GM21515 (cell line): ENCODE measurements around the gene PHLPP1.

Experiments
- ATAC-seq: cut with Tn5 transposase; IDR thresholded peaks from one replicate; pipeline ENCODE4 v1.9.1; 2021; ENCODE audit not compliant: unreplicated experiment

PHLPP1 gene

DNA sequence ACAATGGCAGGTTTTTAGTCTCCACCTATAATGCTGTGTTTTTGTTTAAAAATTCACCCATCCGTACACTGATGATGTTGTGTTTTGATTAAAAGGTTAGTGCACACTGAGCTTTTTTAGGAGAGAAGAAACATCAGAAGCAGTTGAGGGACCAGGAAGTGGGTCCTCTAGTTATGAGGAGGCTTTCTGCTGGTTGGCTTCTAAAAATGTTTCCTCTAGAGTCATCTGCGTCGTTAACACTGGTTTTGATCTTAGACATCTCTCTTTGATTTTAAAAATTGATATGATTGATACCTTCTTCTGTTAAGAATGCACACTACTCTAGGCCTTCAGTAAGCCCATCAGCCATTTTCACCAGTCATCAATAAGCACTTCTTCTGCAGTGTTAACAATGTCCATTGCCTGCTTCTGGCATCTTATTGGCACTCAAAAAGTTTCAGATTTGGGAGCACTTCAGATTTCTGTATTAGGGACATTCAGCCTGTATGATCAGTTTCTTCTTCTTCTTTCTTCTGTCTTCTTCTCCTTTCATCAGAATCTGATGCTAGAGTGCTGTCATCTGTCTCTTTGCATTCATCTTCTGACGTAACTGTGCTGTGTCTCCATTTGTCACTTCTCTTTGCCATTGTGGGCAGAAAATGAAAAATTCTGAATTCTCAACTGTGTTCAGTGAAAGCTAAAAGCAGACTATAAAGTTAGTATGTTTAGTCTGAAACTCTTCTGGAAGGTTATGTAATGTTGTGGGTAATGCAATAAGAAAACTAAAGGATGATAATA lies 56.3 kb downstream of the PHLPP1 start:
- ATAC-seq: no peak

DNA sequence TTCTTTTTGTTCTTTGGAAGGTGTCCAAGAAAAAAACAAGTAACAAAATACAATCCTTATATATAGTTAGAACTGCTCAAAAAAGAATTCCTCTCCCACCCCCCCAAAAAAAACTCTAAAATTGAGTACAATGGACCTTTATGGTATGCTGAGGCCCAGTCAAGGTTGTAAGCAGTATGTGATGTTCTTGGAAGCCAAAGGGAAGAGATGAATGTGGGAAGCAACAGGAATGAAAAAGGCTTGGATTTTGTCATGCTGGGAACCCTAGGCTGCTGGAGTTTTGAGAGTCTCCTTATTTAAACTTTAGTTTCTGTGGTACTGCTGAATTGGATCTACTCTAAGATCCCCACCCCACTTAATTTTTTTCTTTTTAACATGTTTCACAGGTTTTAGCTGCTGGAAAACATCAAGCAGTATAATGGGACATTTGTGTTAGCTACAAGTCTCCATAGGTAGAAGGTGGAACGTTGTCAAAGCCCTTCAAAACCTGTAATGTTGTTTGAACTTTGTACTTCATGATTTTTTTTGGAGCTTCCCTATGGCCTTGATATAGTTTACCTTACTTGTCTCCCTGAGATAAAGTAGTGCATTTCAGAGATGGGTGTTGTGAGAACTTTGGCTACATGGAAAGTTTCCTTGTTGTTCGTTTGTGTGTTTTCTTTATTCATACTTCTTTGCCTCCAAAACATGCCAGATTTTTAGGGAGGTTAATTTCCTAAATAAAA lies 57.7 kb downstream of the PHLPP1 start:
- ATAC-seq: no peak

DNA sequence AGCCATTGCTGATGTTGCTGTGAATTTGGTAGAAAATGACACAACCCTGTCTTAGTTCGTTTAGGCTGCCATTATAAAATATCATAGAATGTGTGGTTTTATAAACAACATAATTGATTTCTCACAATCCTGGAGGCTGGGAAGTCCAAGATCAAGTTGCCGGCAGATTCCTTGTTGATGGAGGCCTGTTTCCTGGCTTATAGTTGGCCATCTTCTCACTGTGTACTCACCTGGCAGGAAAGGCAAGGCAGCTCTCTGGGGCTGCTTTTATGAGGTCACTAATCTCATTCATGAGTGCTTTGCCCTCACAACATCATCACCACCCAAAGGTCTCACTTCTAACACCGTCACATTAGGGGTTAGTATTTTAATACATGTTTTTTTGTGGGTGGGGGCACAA lies 58.4 kb downstream of the PHLPP1 start:
- ATAC-seq: no peak

DNA sequence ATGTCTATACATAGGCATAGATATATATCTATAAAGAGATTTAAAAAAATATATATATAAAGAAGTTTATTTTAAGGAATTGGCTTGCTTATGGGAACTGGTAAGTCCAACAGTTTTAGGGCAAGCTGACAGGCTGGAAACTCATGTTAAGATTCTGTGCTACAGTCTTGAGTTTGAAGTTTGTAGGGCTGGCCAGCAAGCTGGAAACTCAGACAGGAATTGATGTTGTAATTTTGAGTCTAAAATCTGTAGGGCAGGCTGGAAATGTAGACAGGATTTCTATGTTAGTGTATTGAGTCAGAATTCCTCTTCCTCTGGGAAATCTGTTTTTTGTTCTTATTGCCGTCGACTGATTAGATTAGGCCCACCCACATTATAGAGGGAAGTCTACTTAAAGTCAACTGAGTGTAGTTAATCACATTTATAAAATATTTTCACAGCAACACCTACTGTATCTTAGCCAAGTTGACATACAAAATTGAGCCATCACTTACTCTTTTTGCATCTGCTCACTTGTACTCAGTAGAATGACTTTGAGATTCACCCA lies 60.8 kb downstream of the PHLPP1 start:
- ATAC-seq: no peak

DNA sequence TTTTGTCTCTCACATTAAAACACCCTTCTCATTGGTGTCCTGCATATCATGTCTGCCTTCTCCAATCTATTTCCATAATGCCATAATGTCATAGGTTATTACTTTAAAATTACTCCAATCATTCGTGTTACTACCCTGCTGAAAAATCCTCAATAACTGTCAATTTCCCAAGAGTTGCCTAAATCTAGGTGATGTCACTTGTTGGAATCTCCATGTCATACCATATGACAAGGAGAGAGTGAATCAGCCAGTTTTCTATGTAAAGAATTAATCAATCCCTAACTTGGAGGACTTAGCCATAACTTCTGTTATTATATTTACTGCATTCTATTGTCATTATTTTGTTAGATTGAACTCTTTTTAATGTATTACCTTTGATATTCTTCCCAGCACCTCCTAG lies 62.5 kb downstream of the PHLPP1 start:
- ATAC-seq: no peak

DNA sequence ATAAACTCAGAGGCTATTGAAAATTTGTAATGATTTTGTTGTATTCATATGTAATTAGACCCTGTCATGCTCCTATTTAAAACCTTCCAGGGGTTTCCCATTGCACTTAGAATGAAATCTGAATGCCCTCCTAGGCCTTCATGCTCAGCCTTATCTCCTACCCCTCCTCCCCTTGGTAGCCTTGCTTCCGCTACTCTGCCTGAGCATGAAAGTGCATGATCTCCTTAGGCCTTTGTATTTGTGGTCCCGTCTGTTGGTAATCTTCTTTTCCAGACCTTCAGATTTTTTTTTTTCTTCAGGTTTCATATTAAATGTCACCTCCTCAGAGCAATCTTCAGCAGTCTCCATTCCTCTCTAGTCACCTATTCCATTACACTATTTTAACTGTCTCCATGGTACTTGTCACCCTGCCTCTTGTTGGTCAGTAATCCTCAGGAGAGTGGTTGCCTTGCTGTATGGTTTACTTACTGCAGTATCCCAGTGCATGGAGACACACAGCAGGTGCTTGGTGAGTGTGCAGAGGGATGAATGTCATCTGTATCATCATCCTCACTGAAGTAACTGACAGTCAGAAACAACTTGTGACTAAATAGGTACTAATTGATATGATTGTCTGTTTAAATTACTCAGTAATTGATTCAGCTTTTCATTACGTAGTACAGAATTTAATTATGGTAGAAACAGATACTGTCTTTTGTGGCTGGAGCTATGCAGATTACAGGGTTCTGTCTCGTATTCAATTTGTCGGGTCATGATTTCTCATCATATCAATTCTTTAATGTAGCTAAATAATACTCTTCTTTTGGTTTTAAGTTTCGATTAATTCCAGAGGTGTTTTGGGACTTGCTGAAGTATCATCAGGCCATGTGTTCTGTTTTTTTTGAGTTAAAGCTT lies 63.9 kb downstream of the PHLPP1 start:
- no peak for ATAC-seq

DNA sequence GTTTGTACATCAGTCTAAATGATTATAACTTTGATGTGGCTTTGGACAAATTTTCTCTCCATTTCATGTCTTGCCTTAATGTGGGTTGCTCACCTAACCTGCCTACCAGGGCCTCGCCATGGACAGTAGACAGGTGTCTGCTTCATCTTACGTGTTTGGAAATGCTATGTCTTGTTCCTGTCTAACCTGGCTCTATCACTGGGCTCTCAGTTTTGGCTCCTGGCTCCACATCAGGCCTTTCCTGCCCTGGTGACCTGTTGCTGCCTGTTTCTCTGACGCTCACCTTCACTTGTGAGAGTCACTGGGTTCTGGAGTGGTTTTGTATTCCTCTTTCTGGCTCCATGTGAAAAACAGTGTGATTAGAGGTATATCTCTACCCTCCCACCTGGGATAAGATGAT lies 65.9 kb downstream of the PHLPP1 start:
- no peak for ATAC-seq

DNA sequence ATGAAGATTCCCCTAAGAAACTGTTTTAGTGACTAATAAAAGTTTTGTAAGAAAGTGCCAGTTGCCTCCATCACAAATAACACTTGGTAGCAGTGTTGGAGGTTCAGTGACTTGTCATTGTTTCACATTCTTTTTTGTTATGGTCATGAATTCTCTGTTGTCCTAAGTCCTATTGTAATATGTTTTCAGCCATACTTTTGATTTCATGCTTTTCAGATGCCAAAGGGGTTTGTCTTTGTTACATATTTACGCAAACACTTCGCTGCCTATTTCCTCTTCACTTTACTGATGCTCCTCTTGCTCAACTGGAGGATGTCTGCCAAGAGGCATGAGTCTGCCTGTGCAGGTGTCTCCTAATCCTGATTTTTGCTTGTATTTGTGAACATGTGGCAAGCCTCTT lies 66.6 kb downstream of the PHLPP1 start:
- ATAC-seq: no peak

DNA sequence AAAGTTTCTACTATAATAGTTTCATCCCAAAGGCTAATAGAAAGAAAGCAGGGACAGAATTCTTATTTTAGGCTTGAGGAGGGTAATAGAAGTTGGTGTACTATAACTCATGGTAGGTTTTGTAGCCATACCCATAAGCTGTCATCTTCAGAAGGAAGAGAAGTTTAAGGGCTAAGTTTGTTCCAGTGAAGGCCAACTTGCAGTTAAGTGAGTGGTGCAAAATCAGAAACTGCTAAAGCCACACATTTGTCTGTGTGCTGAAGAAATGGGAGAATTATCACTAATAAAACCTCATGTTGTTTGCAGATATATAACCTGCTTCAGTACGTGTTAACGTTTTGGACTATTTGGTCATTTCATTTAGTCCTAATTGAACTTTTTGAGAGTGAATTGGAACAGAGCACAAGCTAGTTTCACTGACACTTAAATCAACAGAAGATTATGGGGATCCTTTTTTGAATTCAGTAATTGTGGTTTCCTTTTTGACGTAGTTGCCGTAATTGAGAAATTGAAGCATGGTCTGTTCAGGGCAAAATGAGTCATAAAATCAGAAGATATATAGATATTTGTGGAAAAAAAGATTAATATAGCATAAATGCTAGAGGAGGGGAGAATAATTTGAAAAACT lies 69.1 kb downstream of the PHLPP1 start:
- ATAC-seq: no peak

DNA sequence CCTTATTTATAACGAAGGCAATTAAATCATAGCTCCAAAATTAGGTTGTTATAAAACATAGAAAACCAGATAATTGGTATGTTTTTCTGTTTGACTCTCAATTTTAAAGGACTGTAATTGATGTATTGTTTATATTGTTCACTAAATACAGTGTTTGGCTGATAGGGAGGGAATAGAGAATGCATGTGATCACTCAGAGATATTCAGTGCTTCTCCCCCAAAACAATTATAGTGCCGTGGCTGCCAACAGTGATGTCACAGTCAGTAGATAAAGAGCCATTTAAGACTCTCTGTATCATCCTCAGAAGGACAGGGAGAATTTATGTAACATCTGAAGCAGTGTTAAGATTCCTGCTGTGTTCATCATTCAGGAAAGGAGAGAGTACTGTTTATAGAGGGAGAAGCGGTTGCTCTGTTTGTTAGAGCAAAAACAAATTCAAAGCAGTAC lies 69.6 kb downstream of the PHLPP1 start:
- ATAC-seq: no peak

DNA sequence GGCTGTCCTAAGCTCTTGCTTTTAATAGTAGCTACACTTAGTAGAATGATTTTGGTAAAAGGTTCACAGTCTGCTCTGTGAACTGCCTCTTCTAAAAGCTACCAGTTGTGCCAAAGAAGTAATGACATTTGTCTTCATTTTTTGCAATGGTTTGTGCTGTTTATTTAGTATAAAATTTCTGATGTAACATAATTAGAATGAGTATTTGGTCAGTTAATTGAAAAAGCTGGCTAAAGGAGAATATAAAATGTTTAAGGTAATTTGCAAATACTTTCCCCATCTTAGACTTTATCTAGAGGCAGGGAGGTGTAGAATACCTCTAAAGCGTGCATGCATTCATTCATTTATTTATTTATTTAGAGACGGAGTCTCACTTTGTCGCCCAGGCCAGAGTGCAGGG lies 71.3 kb downstream of the PHLPP1 start:
- ATAC-seq: no peak

DNA sequence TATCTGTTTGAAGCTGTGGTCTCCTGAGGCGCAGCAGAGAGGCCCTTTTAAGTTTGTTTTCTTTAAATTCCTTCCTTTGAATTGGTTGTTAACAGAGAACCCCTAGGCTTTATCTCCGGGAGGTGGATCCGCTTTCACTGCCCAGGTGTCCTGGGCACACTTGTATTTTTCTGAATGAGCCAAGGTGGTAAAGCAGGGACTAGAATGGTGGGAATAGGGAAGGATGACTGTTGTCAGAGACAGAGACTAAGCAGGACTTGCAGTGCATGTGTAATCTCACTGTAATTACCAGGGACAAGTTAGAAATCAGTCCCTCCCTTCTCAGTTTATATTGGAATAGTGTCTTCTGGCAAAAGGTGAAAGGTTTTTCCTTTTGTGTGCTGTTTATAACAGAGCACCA lies 72.8 kb downstream of the PHLPP1 start:
- no peak for ATAC-seq

DNA sequence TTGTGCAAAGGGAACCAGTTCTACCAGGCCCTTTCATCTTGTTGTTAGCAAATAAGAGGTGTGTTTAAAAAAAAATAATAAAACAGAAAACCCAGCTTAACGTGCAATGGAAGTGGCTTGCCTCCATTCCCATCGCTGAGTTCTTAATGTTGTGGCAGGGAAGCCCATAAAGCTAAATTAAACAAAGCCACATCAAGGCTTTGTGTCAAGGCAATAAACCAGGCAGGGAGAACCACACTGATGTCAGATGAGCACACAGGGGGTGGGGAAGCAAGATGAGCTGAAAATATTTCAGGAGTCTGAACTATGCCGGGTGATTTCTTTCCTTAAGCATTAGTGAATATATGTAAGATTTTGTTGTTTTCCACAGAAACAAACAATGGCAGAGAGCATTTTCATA lies 73.5 kb downstream of the PHLPP1 start:
- no peak for ATAC-seq

DNA sequence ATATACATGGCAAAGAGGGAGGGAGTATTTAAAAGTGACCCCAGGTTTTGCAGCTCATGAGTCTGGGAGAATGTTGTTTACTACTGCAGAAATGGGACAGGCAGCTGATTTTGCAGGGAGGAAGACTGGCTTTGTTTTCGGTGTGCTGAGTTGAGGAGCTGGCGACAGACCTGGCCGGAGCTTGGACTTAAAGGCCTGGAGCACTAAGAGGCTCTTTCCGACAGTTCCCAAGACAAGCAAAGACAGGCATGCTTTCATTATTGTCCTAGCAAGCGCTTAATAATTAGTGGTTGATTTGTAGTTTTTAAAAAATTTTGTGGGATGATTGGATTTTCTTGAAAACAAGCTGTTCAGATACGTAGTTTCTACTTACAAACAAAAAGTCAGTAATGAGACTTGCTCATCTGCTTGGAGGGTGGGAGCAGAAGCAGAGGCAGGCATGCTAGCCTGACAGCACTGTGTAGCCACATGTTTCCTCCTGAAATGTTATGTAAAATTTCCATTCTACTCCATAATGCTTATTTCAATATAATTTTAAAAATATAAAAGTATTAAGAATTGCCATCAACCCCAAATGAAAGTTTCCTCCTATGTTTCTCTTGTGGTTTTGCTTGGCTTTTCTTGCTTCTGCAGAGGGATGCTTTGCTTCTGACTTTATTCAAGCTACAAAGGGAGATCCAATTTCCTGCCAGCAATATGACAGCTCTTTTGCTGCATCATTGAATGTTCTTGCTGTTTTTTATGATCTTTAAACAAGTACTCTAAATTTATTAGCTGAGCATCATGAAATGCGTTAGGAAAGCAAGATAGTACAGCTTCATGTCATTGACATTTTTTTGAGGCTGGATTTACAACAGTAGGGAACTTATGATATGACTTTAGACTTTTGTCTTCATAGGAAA lies 75.8 kb downstream of the PHLPP1 start:
- no peak for ATAC-seq

DNA sequence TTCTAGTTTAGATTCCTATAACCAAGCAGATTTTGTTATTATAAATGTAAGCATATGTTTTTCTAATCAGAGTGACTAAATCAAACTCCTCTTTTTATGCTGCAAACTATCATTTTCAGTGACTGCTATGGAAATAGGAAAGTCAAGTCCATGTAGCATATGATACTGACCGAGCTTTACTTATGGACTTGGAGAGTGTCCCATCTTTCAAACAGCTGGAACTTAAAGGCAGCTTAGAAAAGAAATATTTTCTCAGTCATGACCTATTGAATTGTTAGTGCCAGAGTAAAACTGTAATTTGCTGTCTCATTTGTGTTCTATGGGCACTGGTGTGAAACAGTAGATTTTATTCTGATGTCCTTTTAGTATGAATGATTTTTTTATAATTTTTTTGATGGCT lies 76.7 kb downstream of the PHLPP1 start:
- ATAC-seq: no peak

DNA sequence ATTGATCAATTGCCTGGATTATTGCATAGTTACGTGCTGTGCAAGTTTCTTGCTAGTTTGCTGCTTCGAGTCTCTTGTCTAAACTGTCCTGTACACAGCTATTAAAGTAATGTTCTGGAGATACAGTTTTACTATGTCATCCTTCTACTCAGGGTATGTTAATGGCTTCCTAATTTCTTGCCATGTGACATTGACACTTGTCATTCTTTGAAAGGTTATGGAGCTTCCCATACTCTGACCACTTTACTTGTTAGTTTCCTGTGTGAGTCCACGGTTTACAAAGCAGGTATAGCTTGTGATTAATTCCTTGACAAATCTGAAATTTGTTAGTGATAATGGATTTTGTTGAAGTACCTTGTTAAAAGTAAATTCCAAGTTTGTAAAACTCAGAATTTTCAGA lies 80.5 kb downstream of the PHLPP1 start:
- ATAC-seq: no peak

DNA sequence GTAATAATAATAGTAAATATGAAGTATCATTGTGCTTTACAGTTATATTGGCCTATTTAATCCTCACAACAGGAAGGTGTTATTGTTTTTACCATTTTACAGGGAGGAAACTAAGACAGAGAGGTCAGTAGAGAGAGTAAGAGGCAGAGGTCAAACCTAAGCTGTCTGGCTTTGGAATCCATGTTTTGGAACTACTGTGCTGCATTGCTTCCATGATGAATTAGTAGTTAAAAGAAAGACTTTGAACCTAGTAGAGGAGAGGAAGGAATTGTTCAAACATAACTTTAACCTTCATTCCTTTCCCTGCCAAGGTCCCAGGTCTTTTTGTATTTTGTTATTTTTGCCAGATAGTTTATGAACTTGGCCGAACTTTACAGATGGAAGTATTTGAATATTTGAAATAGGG lies 80.9 kb downstream of the PHLPP1 start:
- no peak for ATAC-seq

DNA sequence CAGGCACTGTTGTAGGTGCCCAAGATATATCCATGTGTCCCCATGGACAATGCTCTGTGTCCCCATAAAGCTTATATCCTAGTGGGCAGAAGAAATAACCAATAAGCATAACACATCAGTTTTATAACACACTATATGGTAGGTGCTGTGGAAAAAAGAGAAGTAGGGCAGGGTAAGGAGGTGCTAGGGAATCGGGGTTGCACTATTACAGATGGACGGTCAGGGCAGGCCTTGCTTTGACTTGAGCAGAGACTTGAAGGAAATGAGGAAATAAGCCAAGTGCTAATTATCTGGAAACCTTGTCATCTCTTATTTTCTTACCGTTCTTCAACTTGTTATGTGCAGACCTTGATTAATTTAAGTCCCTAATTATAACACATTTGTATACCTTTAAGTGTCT lies 82.0 kb downstream of the PHLPP1 start:
- no peak for ATAC-seq

DNA sequence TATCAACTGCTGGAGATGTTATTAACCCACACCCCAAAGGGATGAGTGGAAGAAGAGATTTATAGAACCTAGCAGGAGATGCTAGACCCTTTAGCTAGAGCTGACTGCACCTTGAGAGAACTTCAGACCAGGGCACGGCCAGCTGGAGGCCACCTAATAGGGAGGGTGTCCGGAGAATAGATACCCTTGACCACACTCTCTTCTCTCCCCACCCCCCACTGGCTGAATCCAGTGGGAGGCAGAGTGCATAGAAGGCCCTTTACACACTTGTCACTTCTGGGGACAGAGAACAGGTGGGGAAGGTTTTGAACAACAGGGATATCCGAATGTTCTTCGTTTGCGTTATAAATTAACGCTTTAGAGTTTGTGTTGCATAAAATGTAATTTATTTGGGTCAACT lies 84.6 kb downstream of the PHLPP1 start:
- ATAC-seq: no peak

DNA sequence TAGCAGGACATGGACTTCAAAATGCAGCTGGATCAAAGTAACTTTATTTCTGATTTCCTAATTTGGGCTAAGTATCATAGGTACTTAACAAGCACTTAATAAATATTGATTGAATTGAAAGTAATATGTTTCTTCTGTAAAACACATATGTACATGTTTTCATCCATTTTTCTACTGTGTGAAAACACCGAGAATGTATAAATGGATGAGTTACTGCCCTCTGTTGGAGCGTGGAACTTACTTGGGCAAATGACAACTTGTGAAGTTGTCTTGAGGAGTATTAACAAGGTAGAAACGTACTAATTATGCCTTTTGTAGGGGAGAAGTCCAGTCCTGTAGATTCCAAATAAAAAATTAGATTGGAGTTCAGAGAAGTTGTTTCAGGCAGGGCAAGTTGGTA lies 87.2 kb downstream of the PHLPP1 start:
- ATAC-seq: no peak
